HCT116 (cell line): ENCODE measurements around the gene TMOD4. TPM values are rescaled to one million over a fixed set of nuclear protein-coding genes. Genes with fewer than 3 reads are reported as not detected.

Source experiments
- ATAC-seq: fragments of 200-7000 bp; cut with Tn5 transposase; 2 replicates; pipeline ENCODE4 v1.9.1; 2020; ENCODE audit warnings: mild to moderate bottlenecking, moderate library complexity
- BruUV-seq: library from RNA; stranded (reverse); fragments of 400-500 nt; replicated peaks from 2 replicates; lab custom pipeline; 2021; lab: Mats Ljungman, UMichigan
- CTCF ChIA-PET: fragments of 300-600 bp; sonication (Branson Sonifier 250); formaldehyde crosslinking; loops from one replicate; lab custom pipeline; 2021; ENCODE audit warnings: antibody characterized with exemption; lab: Charles Lee
- POLR2A ChIA-PET: fragments of 300-600, 350-600 bp; sonication (Branson Sonifier 250); formaldehyde crosslinking; loops from one replicate; lab custom pipeline; 2021; ENCODE audit warnings: antibody characterized with exemption; lab: Charles Lee
- RAD21 ChIA-PET, 2 experiments: fragments of 300-600 bp; sonication (Branson Sonifier 250); formaldehyde crosslinking; loops; one replicate each; lab custom pipeline; 2023; ENCODE audit warnings: low total read pairs in 2 of 2; ENCODE audit not compliant: uncharacterized antibody in 2 of 2, unreplicated experiment in 2 of 2, low non-redundant PET in 1 of 2; lab: Charles Lee
- DNase-seq: peaks from one replicate; pipeline ENCODE4 v3.0.0-alpha.2; 2010; ENCODE audit warnings: low read depth, low spot score
- H2AFZ ChIP-seq: fragments of 200-600 bp; shearing (Covaris generic), sonication (generic); 2 replicates; pipeline ENCODE4 v1.6.1; 2017; ENCODE audit warnings: low read depth, mixed run types, mixed read lengths, antibody characterized with exemption, low read length; ENCODE audit not compliant: poor library complexity, severe bottlenecking
- H3K27ac ChIP-seq: 2 replicates; pipeline ENCODE4 v1.5.1; 2012; ENCODE audit warnings: low read depth, low read length
- H3K27me3 ChIP-seq: fragments of 200-600 bp; sonication (generic); 2 replicates; pipeline ENCODE4 v1.6.1; 2016; ENCODE audit warnings: mixed run types, low read length, mixed read lengths; ENCODE audit not compliant: insufficient read depth
- H3K36me3 ChIP-seq, 2 experiments: fragments of 200-500 bp in 1 of 2; fragments of 200-600 bp in 1 of 2; sonication (Bioruptor generic) in 1 of 2; sonication (generic) in 1 of 2; 2 replicates each; pipeline versions ENCODE4 v1.5.1 to v1.6.1; 2014 to 2016; ENCODE audit warnings: low read length in 2 of 2, inconsistent platforms in 1 of 2, mixed read lengths in 1 of 2, mixed run types in 1 of 2; ENCODE audit not compliant: insufficient read depth in 2 of 2, control insufficient read depth in 1 of 2
- H3K4me1 ChIP-seq, 2 experiments: fragments of 200-600 bp in 1 of 2; sonication (generic) in 1 of 2; 2 replicates each; pipeline versions ENCODE4 v1.5.1 to v1.6.1; 2012 to 2017; ENCODE audit warnings: low read length in 2 of 2, inconsistent platforms in 1 of 2, mild to moderate bottlenecking in 1 of 2, mixed read lengths in 1 of 2, mixed run types in 1 of 2, moderate library complexity in 1 of 2; ENCODE audit not compliant: insufficient read depth in 2 of 2, control insufficient read depth in 1 of 2
- H3K4me2 ChIP-seq: fragments of 200-600 bp; sonication (generic); 2 replicates; pipeline ENCODE4 v1.6.1; 2017; ENCODE audit warnings: mixed run types, low read length, mixed read lengths
- H3K4me3 ChIP-seq, 2 experiments: fragments of 200-600 bp in 1 of 2; sonication (generic) in 1 of 2; replicated peaks in 1 of 2; 2 replicates each; pipeline ENCODE4 v1.5.1; 2011 to 2016; ENCODE audit warnings: low read length in 2 of 2, control low read depth in 1 of 2, low read depth in 1 of 2, mild to moderate bottlenecking in 1 of 2, mixed read lengths in 1 of 2, mixed run types in 1 of 2
- H3K79me2 ChIP-seq: fragments of 200-600 bp; sonication (generic); 2 replicates; pipeline ENCODE4 v1.6.1; 2017; ENCODE audit warnings: mild to moderate bottlenecking, mixed run types, low read length, moderate library complexity, mixed read lengths; ENCODE audit not compliant: insufficient read depth
- H3K9ac ChIP-seq: fragments of 200-600 bp; sonication (generic); 2 replicates; pipeline ENCODE4 v1.6.1; 2016; ENCODE audit warnings: low read length, mixed read lengths
- H3K9me2 ChIP-seq: fragments of 200-600 bp; sonication (generic), shearing (Covaris generic); 2 replicates; pipeline ENCODE4 v1.6.1; 2017; ENCODE audit warnings: mixed run types, mild to moderate bottlenecking, moderate library complexity; ENCODE audit not compliant: insufficient read depth
- H3K9me3 ChIP-seq, 2 experiments: fragments of 200-500 bp in 1 of 2; fragments of 200-600 bp in 1 of 2; sonication (Bioruptor generic) in 1 of 2; sonication (generic) in 1 of 2; 2 replicates each; pipeline ENCODE4 v1.6.1; 2014 to 2017; ENCODE audit warnings: low read length in 2 of 2, mixed read lengths in 2 of 2, inconsistent platforms in 1 of 2, low read depth in 1 of 2, mild to moderate bottlenecking in 1 of 2, mixed run types in 1 of 2, moderate library complexity in 1 of 2; ENCODE audit not compliant: control insufficient read depth in 1 of 2, insufficient read depth in 1 of 2
- H4K20me1 ChIP-seq: fragments of 200-600 bp; sonication (generic), shearing (Covaris generic); 2 replicates; pipeline ENCODE4 v1.6.1; 2017; ENCODE audit warnings: mixed run types, mild to moderate bottlenecking, moderate library complexity; ENCODE audit not compliant: insufficient read depth
- CBX3 ChIP-seq: IDR thresholded peaks from 2 replicates; pipeline ENCODE4 v1.6.1; 2012; ENCODE audit warnings: low read depth
- CEBPB ChIP-seq: IDR thresholded peaks from 2 replicates; pipeline ENCODE4 v1.6.1; 2012; ENCODE audit warnings: low read depth
- ELF1 ChIP-seq: IDR thresholded peaks from 2 replicates; pipeline ENCODE4 v1.6.1; 2012; ENCODE audit warnings: low read depth, borderline replicate concordance
- EZH2phosphoT487 ChIP-seq: fragments of 200-600 bp; IDR thresholded peaks from 2 replicates; pipeline ENCODE4 v1.6.1; 2018; ENCODE audit warnings: antibody characterized with exemption, borderline replicate concordance
- TCF7L2 ChIP-seq: IDR thresholded peaks from 2 replicates; pipeline ENCODE4 v1.7.0; 2011; ENCODE audit warnings: borderline replicate concordance, inconsistent platforms; ENCODE audit not compliant: insufficient read depth, insufficient read length; ENCODE audit errors: extremely low read depth
- ZNF274 ChIP-seq: fragments of 200-500 bp; sonication (Bioruptor generic); IDR thresholded peaks from 2 replicates; pipeline ENCODE4 v1.6.1; 2014; ENCODE audit warnings: mild to moderate bottlenecking, low read depth, low read length, inconsistent platforms
- intact Hi-C: fragments of 100-400 bp; cut with micrococcal nuclease; formaldehyde crosslinking; loops from 2 replicates; pipeline ENCODE4 v1.10.0; 2022
- total RNA-seq: library from RNA; stranded (reverse); gene quantifications from one replicate; pipeline ENCODE4 v1.2.1, GENCODE V29; 2021; ENCODE audit not compliant: unreplicated experiment
- TF ChIP-seq, protein P1 (sequence below), 3 experiments: fragments of 200-600 bp in 1 of 3; sonication (generic) in 1 of 3; IDR thresholded peaks in 2 of 3; conservative IDR thresholded peaks in 1 of 3; 2 replicates each; pipeline ENCODE4 v1.5.1; 2012 to 2017; ENCODE audit warnings: low read depth in 2 of 3, low read length in 2 of 3, antibody characterized with exemption in 1 of 3, borderline replicate concordance in 1 of 3, control low read depth in 1 of 3, mild to moderate bottlenecking in 1 of 3, mixed read lengths in 1 of 3, mixed run types in 1 of 3, moderate library complexity in 1 of 3; ENCODE audit not compliant: insufficient read depth in 1 of 3

Gene TMOD4
- total RNA-seq, 1 experiment from 2014 or later: 1.8 TPM

DNA sequence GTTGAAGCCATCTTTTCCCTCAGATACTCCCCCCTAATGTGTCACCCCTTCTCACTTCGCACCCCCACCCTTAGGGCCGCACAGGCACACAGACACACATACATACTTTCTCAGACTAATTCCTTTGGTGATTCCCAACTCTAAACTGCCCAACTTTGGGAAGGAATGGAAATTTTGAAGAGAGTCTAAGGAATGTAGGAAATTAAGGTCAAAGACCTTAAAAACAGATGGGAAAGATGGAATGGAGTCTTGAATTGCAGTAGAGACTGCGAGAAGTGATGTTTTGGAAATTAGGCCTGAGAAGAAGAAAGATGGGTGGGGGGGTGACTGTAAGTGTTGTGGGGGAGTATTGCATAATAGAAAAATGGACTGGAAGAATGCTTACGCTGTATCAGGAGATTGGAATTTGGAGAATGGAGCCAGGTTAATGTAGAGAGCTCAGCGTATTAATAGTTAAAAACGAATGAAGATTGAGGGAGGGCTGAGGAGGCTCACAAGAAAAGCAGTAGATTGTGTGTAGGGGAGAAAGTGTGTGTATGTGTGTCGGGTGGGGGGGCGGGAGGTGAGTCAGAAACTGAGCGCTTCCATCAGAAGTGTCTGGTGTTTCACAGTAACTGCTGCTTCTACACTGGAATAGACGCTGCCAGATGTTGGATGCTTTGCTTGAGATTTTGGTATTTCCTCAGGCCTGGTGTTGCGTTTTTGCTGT lies 24.2 kb upstream of the TMOD4 start:
- no TSS peak for BruUV-seq
- no peak for DNase-seq
- H3K4me3 ChIP-seq: peak overlapping the region; percentile 79 to 90
- no peak for ATAC-seq
- H2AFZ ChIP-seq: no peak overlapping the region
- no peaks in the 10 kb centered on the region for H3K9me2 ChIP-seq
- no peaks in the 10 kb centered on the region for H3K27me3 ChIP-seq
- POLR2A ChIA-PET: interaction anchor here (1.3 kb wide), 1 partner anchor 82 kb away, joined by 3 read pairs; the partner anchor contains the start of gene ZNF687
- H3K9me3 ChIP-seq: no peaks in the 10 kb centered on the region
- peaks cover 4% of the 10 kb centered on the region in 2 experiments; a peak in 2 of 4 replicates for H3K36me3 ChIP-seq
- intact Hi-C loops: loop anchor here (5.0 kb wide), 3 partner anchors 127 to 637 kb away; partner anchors contain the start of genes C2CD4D, PI4KB and PSMB4
- RAD21 ChIA-PET: no interaction called here
- peak overlapping the region; percentile 81 for H3K4me2 ChIP-seq
- H3K79me2 ChIP-seq: peaks cover 67% of the 10 kb centered on the region
- H3K4me1 ChIP-seq: peaks cover 20 to 31% of the 10 kb centered on the region in 2 experiments
- H3K9ac ChIP-seq: peak overlapping the region; percentile 95
- CTCF ChIA-PET: no interaction called here
- H3K27ac ChIP-seq: peak overlapping the region; percentile 83
- TF ChIP-seq ELF1: no peak
- TF ChIP-seq, protein P1, sequence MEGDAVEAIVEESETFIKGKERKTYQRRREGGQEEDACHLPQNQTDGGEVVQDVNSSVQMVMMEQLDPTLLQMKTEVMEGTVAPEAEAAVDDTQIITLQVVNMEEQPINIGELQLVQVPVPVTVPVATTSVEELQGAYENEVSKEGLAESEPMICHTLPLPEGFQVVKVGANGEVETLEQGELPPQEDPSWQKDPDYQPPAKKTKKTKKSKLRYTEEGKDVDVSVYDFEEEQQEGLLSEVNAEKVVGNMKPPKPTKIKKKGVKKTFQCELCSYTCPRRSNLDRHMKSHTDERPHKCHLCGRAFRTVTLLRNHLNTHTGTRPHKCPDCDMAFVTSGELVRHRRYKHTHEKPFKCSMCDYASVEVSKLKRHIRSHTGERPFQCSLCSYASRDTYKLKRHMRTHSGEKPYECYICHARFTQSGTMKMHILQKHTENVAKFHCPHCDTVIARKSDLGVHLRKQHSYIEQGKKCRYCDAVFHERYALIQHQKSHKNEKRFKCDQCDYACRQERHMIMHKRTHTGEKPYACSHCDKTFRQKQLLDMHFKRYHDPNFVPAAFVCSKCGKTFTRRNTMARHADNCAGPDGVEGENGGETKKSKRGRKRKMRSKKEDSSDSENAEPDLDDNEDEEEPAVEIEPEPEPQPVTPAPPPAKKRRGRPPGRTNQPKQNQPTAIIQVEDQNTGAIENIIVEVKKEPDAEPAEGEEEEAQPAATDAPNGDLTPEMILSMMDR (IDR thresholded peaks at IDR 0.05 in 2 of 3, conservative IDR thresholded peaks at IDR 0.05 in 1 of 3; ENCODE audit: borderline replicate concordance in 1 of 3, insufficient read depth in 1 of 3, low read depth in 2 of 3, low read length in 2 of 3): no peak
- TF ChIP-seq CBX3: no peak
- no peak for TF ChIP-seq EZH2phosphoT487
- TF ChIP-seq TCF7L2: no peak
- peak; percentile 60; the same call in 1 of the 2 replicates for TF ChIP-seq CEBPB
- no peak for TF ChIP-seq ZNF274
- H4K20me1 ChIP-seq: no peaks in the 10 kb centered on the region
